Measurements from ENCODE around the gene MICU1. TPM values are rescaled to one million over a fixed set of nuclear protein-coding genes. Genes with fewer than 3 reads are reported as not detected.
A peak's percentile ranks its signal among the peaks of the same experiment; 100 is the strongest.
"Not testable (repeated sequence)": the region's sequence is repeated elsewhere in the genome, so short reads cannot be mapped to it uniquely, and the experiment has no call there.

The MICU1 gene
- polyA plus RNA-seq, 5 donors: 50.6 to 67.7 (median 58.6) TPM

- no peak for DNase-seq
Measured at GRCh38 chr10:72509941-72510340, 115.9 kb downstream of the MICU1 start.

- no peak for DNase-seq
Measured at GRCh38 chr10:72509206-72509799, 116.6 kb downstream of the MICU1 start.

GRCh38 chr10:72508033-72508432 lies 117.8 kb downstream of the MICU1 start:
- no peak for DNase-seq

GRCh38 chr10:72506474-72506873 lies 119.4 kb downstream of the MICU1 start:
- DNase-seq: no peak

GRCh38 chr10:72505435-72505834 lies 120.4 kb downstream of the MICU1 start:
- DNase-seq: no peak

GRCh38 chr10:72503694-72504438 lies 122.0 kb downstream of the MICU1 start:
- no peak for DNase-seq

- DNase-seq: peak in 1 of 2 donors; percentile 2
Measured at GRCh38 chr10:72503241-72503640, 122.6 kb downstream of the MICU1 start.

GRCh38 chr10:72502581-72502980 lies 123.3 kb downstream of the MICU1 start:
- no peak for DNase-seq

GRCh38 chr10:72499701-72500100 lies 126.2 kb downstream of the MICU1 start:
- DNase-seq: no peak

GRCh38 chr10:72490951-72491350 lies 134.9 kb downstream of the MICU1 start:
- DNase-seq: no peak

GRCh38 chr10:72487521-72487920 lies 138.4 kb downstream of the MICU1 start:
- DNase-seq: no peak

- DNase-seq: no peak
Measured at GRCh38 chr10:72487116-72487515, 138.8 kb downstream of the MICU1 start.

GRCh38 chr10:72485701-72486100 lies 140.2 kb downstream of the MICU1 start:
- no peak for DNase-seq

- DNase-seq: no peak
Measured at GRCh38 chr10:72484521-72484920, 141.4 kb downstream of the MICU1 start.

GRCh38 chr10:72483471-72483870 lies 142.4 kb downstream of the MICU1 start:
- no peak for DNase-seq

- DNase-seq: no peak
Measured at GRCh38 chr10:72480861-72481260, 145.0 kb downstream of the MICU1 start.

GRCh38 chr10:72477463-72477862 lies 148.4 kb downstream of the MICU1 start:
- no peak for DNase-seq

- no peak for DNase-seq
Measured at GRCh38 chr10:72472306-72472705, 153.6 kb downstream of the MICU1 start.

- DNase-seq: no peak
Measured at GRCh38 chr10:72470666-72471065, 155.2 kb downstream of the MICU1 start.

GRCh38 chr10:72467064-72467463 lies 158.8 kb downstream of the MICU1 start:
- not testable (repeated sequence) for DNase-seq

GRCh38 chr10:72466018-72466417 lies 159.9 kb downstream of the MICU1 start:
- no peak for DNase-seq

GRCh38 chr10:72464438-72464837 lies 161.4 kb downstream of the MICU1 start:
- no peak for DNase-seq

GRCh38 chr10:72462261-72462660 lies 163.6 kb downstream of the MICU1 start:
- no peak for DNase-seq

- no peak for DNase-seq
Measured at GRCh38 chr10:72461085-72461484, 164.8 kb downstream of the MICU1 start.
